Naive thymus-derived CD4-positive, alpha-beta T cell (primary cell): ENCODE data around the gene TRAF3IP1. TPM values are rescaled to one million over a fixed set of nuclear protein-coding genes. Genes with fewer than 3 reads are reported as not detected.
A peak's percentile ranks its signal among the peaks of the same experiment; 100 is the strongest.

Source experiments
- ATAC-seq: fragments of 150-1000 bp; cut with Tn5 transposase; 2 replicates; pipeline ENCODE4 v1.10.0; 2021; ENCODE audit warnings: mild to moderate bottlenecking, moderate library complexity
- CTCF ChIA-PET: fragments of 350-600 bp; sonication (Branson Sonifier 250); formaldehyde crosslinking; loops from one replicate; lab custom pipeline; 2021; ENCODE audit warnings: antibody characterized with exemption; lab: Charles Lee
- POLR2A ChIA-PET: fragments of 350-600 bp; sonication (Branson Sonifier 250); formaldehyde crosslinking; loops from one replicate; lab custom pipeline; 2021; ENCODE audit warnings: antibody characterized with exemption, inconsistent platforms; lab: Charles Lee
- DNase-seq, 9 donors: peaks; one replicate each; pipeline versions ENCODE4 v3.0.0 to v3.0.0-alpha.2; 2020 to 2022; ENCODE audit warnings: mixed read lengths in 1 of 9
- H3K27ac ChIP-seq: one replicate; pipeline ENCODE4 v1.7.0; 2013; ENCODE audit warnings: mild to moderate bottlenecking, low read depth, low read length, moderate library complexity
- H3K27me3 ChIP-seq, 2 donors: one replicate each; pipeline ENCODE4 v1.7.0; 2013; ENCODE audit warnings: low read length in 2 of 2, mild to moderate bottlenecking in 2 of 2, moderate library complexity in 2 of 2; ENCODE audit not compliant: control insufficient read depth in 2 of 2, insufficient read depth in 2 of 2
- H3K36me3 ChIP-seq, 3 experiments: 1 replicate in 2 of 3; 2 replicates in 1 of 3; pipeline ENCODE4 v1.7.0; 2013; ENCODE audit warnings: low read length in 3 of 3, mild to moderate bottlenecking in 3 of 3, moderate library complexity in 1 of 3; ENCODE audit not compliant: insufficient read depth in 3 of 3, control insufficient read depth in 2 of 3
- H3K4me1 ChIP-seq, 2 donors: one replicate each; pipeline ENCODE4 v1.7.0; 2013; ENCODE audit warnings: low read length in 2 of 2, mild to moderate bottlenecking in 2 of 2, moderate library complexity in 1 of 2; ENCODE audit not compliant: control insufficient read depth in 2 of 2, insufficient read depth in 2 of 2
- H3K4me3 ChIP-seq: 2 replicates; pipeline ENCODE4 v1.7.0; 2013; ENCODE audit warnings: mild to moderate bottlenecking, low read length
- H3K9me3 ChIP-seq, 3 experiments: 1 replicate in 2 of 3; 2 replicates in 1 of 3; pipeline ENCODE4 v1.7.0; 2013; ENCODE audit warnings: low read length in 3 of 3; ENCODE audit not compliant: control insufficient read depth in 2 of 3
- H3K27ac Mint-ChIP-seq, 9 donors: one replicate each; pipeline ENCODE4 v1.8.0; 2020 to 2022; ENCODE audit warnings: mixed read lengths in 9 of 9, mild to moderate bottlenecking in 8 of 9, moderate library complexity in 5 of 9, inconsistent platforms in 2 of 9
- H3K27me3 Mint-ChIP-seq, 5 donors: one replicate each; pipeline ENCODE4 v1.8.0; 2021 to 2022; ENCODE audit warnings: mixed read lengths in 5 of 5, mild to moderate bottlenecking in 1 of 5
- H3K36me3 Mint-ChIP-seq, 5 donors: one replicate each; pipeline ENCODE4 v1.8.0; 2020 to 2022; ENCODE audit warnings: mixed read lengths in 5 of 5, mild to moderate bottlenecking in 3 of 5, inconsistent platforms in 1 of 5
- H3K4me1 Mint-ChIP-seq, 7 donors: one replicate each; pipeline ENCODE4 v1.8.0; 2020 to 2022; ENCODE audit warnings: mixed read lengths in 7 of 7, mild to moderate bottlenecking in 3 of 7, inconsistent platforms in 1 of 7
- H3K4me3 Mint-ChIP-seq, 10 donors: one replicate each; pipeline ENCODE4 v1.8.0; 2020 to 2022; ENCODE audit warnings: mild to moderate bottlenecking in 10 of 10, mixed read lengths in 10 of 10, moderate library complexity in 6 of 10, inconsistent platforms in 2 of 10
- H3K9me3 Mint-ChIP-seq, 11 donors: one replicate each; pipeline ENCODE4 v1.8.0; 2020 to 2022; ENCODE audit warnings: mixed read lengths in 11 of 11, mild to moderate bottlenecking in 4 of 11, inconsistent platforms in 1 of 11, moderate library complexity in 1 of 11
- intact Hi-C, 2 donors: fragments of 100-400 bp; cut with micrococcal nuclease; formaldehyde crosslinking; loops; one replicate each; pipeline ENCODE4 v1.15.1; 2023
- polyA plus RNA-seq, 2 donors: library from polyadenylated mRNA; unstranded; fragments of 300-500 nt; fragmentation: Illumina TruSeq; gene quantifications; one replicate each; pipeline ENCODE4 v1.2.3, GENCODE V29; 2021
- total RNA-seq, 6 experiments: library from RNA in 5 of 6; stranded (reverse) in 5 of 6; gene quantifications; 1 replicate in 5 of 6; 2 replicates in 1 of 6; pipeline ENCODE4 v1.2.3 and lab custom pipeline; 2021 to 2026

The TRAF3IP1 gene
- total and polyA plus RNA-seq, 7 experiments from 2014 or later, result 4.3 to 13.3 (median 7.4) TPM

DNA sequence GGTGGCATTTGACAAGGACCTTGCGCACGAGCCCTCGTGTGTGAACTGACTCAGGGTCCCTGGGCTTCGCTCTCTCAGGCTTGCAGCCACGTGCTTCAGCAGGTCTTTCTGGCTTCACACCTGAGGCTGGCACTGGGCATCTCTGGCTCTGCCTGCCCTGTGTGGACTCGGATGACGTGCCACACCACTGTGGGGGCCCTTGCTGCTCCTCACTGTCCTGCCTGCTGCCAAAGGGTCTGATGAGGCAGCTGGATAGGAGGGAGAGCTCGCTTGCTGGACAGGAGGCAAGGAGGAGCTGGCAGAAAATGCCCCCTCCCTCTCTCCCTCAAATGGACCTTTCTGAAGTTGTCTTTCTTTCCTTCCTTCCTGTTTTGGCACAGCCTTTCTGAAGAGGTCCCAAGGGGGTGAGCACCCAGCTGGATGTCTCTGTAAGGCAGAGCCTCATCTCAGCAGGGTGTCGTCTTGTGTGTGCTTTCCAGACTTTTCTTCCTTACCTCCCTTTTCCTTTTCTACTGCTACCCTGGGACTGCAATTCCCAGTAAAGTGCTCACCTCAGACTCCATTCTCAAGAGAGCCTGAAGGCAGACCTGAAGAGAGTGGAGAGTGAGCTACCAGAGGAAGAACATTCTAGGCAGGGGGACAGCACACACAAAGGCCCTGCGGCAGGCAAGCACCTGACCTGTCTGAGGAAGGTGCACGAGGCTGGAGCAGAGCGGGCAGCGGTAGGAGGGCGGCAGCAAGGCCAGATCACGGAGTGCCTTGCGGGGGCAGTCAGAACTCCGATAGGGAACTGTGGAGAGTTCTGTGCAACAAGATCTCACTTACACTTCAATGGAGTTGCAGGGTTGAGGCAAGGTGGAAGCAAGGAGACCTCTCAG lies 37.2 kb upstream of the TRAF3IP1 start:
- H3K27ac ChIP-seq, result no peak overlapping the region
- Mint-ChIP-seq H3K9me3 (peaks cover 0 to 2% (median 0%) of the 10 kb centered on the region in 11 donors), H3K27me3 (no peaks in the 10 kb centered on the region), H3K4me3 (peak overlapping the region in 2 of 10 donors; percentile 0 to 29), H3K4me1 (peaks cover 20 to 70% (median 54%) of the 10 kb centered on the region in 7 donors), H3K27ac (peak overlapping the region in 4 of 9 donors; percentile 3 to 32 (median 23)), H3K36me3 (peaks cover 0 to 3% (median 0%) of the 10 kb centered on the region in 5 donors)
- H3K27me3 ChIP-seq, result no peaks in the 10 kb centered on the region
- no peaks in the 10 kb centered on the region for H3K9me3 ChIP-seq
- POLR2A ChIA-PET, result no interaction called here
- peaks cover 9 to 13% of the 10 kb centered on the region in 2 donors for H3K4me1 ChIP-seq
- no peak overlapping the region for H3K4me3 ChIP-seq
- CTCF ChIA-PET, result no interaction called here
- ATAC-seq (no peak), DNase-seq (no peak)
- peaks cover 0 to 8% (median 0%) of the 10 kb centered on the region in 3 experiments for H3K36me3 ChIP-seq
- intact Hi-C loops, result loop anchor here in 1 of 2 donors (10.0 kb wide), 1 partner anchor 1742 kb away; the partner anchor contains the start of gene NDUFA10

DNA sequence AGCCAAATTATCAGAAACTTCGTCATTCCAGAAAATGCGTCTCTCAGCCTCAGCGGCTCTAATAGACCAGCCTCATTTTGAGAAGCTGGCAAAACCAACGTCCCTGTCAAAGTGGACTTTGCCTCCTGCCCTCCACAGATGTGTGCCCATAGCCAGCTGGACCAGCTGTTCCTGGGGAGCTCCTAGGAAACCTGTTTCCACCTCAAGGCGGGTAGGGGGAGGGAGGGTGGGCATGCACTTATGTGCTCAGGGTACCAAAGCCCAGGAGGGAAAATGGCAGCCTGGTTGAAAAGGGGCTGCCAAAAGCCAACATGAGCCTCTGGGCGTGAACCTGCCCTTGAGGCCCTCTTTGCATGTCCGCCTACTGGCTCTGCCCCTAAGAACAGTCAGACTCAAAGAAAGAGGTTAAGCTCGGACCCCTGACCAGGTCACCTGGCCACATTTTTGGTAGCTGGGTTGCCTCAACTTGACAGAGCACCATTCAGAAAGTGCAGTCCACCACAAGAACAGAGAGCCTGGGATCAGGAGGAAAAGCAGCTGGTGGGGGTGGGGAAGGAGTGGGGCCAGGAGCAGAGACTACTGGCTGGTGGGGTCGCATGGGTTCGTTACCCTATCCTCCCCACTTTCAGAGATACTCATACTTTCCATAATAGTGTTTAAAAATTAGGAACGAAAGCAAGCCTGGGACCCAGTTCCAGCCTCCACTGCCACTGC lies 35.4 kb upstream of the TRAF3IP1 start:
- DNase-seq (no peak), ATAC-seq (no peak)
- no peaks in the 10 kb centered on the region for H3K36me3 Mint-ChIP-seq
- H3K27ac Mint-ChIP-seq, result peak overlapping the region in 1 of 9 donors; percentile 21
- Histone ChIP-seq H3K4me3 (no peak overlapping the region), H3K4me1 (peaks cover 16 to 21% of the 10 kb centered on the region in 2 donors), H3K36me3 (no peaks in the 10 kb centered on the region), H3K27me3 (no peaks in the 10 kb centered on the region), H3K27ac (no peak overlapping the region), H3K9me3 (no peaks in the 10 kb centered on the region)
- ChIA-PET CTCF (no interaction called here), POLR2A (no interaction called here)
- H3K27me3 Mint-ChIP-seq, result peaks cover 0 to 2% (median 0%) of the 10 kb centered on the region in 5 donors
- H3K4me1 Mint-ChIP-seq, result peaks cover 29 to 81% (median 60%) of the 10 kb centered on the region in 7 donors
- H3K4me3 Mint-ChIP-seq, result peak overlapping the region in 1 of 10 donors; percentile 26
- intact Hi-C loops, result loop anchor here (5.0 to 10.0 kb wide), 3 partner anchors 318 to 1740 kb away; partner anchors contain the start of genes NDUFA10 (in 1 of the 2) and UBE2F (in 1 of the 2)
- H3K9me3 Mint-ChIP-seq, result peaks cover 0 to 2% (median 0%) of the 10 kb centered on the region in 11 donors

DNA sequence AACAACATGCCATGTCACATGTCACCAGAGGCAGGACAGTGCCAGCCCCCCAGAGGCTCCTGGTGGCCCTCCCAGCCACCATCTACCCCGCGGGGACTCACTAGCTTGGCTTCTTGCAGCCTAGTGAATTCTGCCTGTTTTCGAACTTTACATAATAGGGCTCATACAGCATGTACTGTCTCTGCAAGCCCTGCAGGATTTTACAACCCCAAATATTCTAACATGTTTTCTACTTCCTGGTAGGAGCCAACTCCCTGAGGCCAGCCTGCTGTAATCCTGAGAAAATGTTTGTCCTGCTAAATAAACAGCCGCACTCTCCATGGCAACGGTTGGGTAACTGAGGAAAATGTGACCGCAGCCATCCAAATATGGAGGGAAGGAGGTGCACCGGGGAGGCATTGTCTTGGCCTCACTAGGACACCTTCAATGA lies 34.6 kb upstream of the TRAF3IP1 start:
- H3K4me1 Mint-ChIP-seq, result peaks cover 33 to 80% (median 59%) of the 10 kb centered on the region in 7 donors

DNA sequence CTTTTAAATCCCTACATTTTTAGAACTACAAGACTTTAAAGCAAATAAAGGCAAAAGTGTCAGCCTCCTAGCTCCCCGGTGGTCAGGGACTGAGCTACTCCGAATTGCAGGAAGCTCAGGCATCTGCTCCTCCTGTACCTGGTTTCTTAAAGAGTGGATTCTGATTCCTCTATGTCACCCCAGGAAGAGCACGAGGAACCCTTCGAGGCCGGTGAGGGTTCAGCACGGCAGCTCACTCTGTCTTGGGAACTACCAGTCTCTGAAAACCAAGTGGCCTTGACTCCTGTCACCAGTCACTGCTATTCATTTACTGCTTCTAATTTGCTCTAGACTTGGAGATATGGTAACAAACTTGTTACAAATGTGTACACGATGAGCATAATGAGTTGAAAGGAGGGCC lies 34.2 kb upstream of the TRAF3IP1 start:
- H3K36me3 Mint-ChIP-seq, result no peaks in the 10 kb centered on the region
- Histone ChIP-seq H3K4me1 (peaks cover 16 to 23% of the 10 kb centered on the region in 2 donors), H3K4me3 (no peak overlapping the region), H3K27ac (no peak overlapping the region), H3K27me3 (no peaks in the 10 kb centered on the region), H3K9me3 (no peaks in the 10 kb centered on the region), H3K36me3 (no peaks in the 10 kb centered on the region)
- intact Hi-C loops, result loop anchor here (5.0 to 10.0 kb wide), 3 partner anchors 319 to 1739 kb away; partner anchors contain the start of genes NDUFA10 (in 1 of the 2) and UBE2F (in 1 of the 2)
- peaks cover 33 to 81% (median 58%) of the 10 kb centered on the region in 7 donors for H3K4me1 Mint-ChIP-seq
- peaks cover 0 to 2% (median 0%) of the 10 kb centered on the region in 5 donors for H3K27me3 Mint-ChIP-seq
- no peak for DNase-seq
- peak overlapping the region in 5 of 10 donors; percentile 3 to 96 (median 84) for H3K4me3 Mint-ChIP-seq
- H3K27ac Mint-ChIP-seq, result peak overlapping the region in 5 of 9 donors; percentile 6 to 98 (median 65)
- no peak for ATAC-seq
- ChIA-PET POLR2A (no interaction called here), CTCF (no interaction called here)
- H3K9me3 Mint-ChIP-seq, result peaks cover 0 to 2% (median 0%) of the 10 kb centered on the region in 11 donors

More for the DNA sequence above, 34.6 kb upstream of the TRAF3IP1 start:
- Mint-ChIP-seq H3K9me3 (peaks cover 0 to 2% (median 0%) of the 10 kb centered on the region in 11 donors), H3K36me3 (no peaks in the 10 kb centered on the region), H3K27me3 (peaks cover 0 to 2% (median 0%) of the 10 kb centered on the region in 5 donors), H3K4me3 (peak overlapping the region in 2 of 10 donors; percentile 17 to 65), H3K27ac (peak overlapping the region in 1 of 9 donors; percentile 10)
- CTCF ChIA-PET, result no interaction called here
- intact Hi-C loops, result loop anchor here (5.0 to 10.0 kb wide), 3 partner anchors 318 to 1739 kb away; partner anchors contain the start of genes NDUFA10 (in 1 of the 2) and UBE2F (in 1 of the 2)
- POLR2A ChIA-PET, result no interaction called here
- ATAC-seq (no peak), DNase-seq (no peak)
- Histone ChIP-seq H3K9me3 (no peaks in the 10 kb centered on the region), H3K4me3 (no peak overlapping the region), H3K4me1 (peaks cover 16 to 23% of the 10 kb centered on the region in 2 donors), H3K27me3 (no peaks in the 10 kb centered on the region), H3K27ac (no peak overlapping the region), H3K36me3 (no peaks in the 10 kb centered on the region)

DNA sequence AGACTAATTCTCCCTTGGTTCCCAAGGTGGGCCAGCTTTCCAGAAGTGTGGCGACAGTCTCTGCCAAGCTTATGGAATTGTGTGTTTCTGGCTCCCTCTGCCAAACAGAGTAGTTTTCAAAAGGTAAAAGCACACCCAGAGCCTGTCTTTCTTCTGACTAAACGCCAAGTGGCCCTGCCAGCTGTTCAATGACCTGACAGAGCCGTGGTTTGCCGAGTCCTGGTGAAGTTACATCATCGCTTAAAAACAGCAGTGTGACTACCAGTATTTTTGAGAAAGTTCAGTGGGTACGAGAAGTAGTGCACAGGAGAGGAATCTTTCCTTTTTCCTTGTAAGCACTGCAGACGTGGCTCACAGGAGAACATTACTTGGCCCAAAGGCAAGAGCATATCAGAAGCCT lies 33.8 kb upstream of the TRAF3IP1 start:
- peaks cover 16 to 23% of the 10 kb centered on the region in 2 donors for H3K4me1 ChIP-seq
- H3K27ac Mint-ChIP-seq, result peak overlapping the region in 7 of 9 donors; percentile 16 to 98 (median 68)
- H3K9me3 Mint-ChIP-seq, result peaks cover 0 to 2% (median 0%) of the 10 kb centered on the region in 11 donors
- no peaks in the 10 kb centered on the region for H3K9me3 ChIP-seq
- intact Hi-C loops, result loop anchor here (5.0 to 10.0 kb wide), 3 partner anchors 319 to 1738 kb away; partner anchors contain the start of genes NDUFA10 (in 1 of the 2) and UBE2F (in 1 of the 2)
- peaks cover 0 to 2% (median 0%) of the 10 kb centered on the region in 5 donors for H3K27me3 Mint-ChIP-seq
- no peaks in the 10 kb centered on the region for H3K27me3 ChIP-seq
- H3K36me3 Mint-ChIP-seq, result no peaks in the 10 kb centered on the region
- ChIA-PET POLR2A (no interaction called here), CTCF (no interaction called here)
- H3K4me1 Mint-ChIP-seq, result peaks cover 33 to 79% (median 58%) of the 10 kb centered on the region in 7 donors
- no peak overlapping the region for H3K27ac ChIP-seq
- peak overlapping the region in 8 of 10 donors; percentile 8 to 96 (median 86) for H3K4me3 Mint-ChIP-seq
- ATAC-seq, result no peak
- DNase-seq, result no peak
- no peak overlapping the region for H3K4me3 ChIP-seq
- H3K36me3 ChIP-seq, result no peaks in the 10 kb centered on the region
